NB4 (cell line): ENCODE data around the gene PRRC2C.

Source experiments
- CTCF ChIP-seq: IDR thresholded peaks from one replicate; pipeline ENCODE4 v1.5.1; 2012; ENCODE audit warnings: low read depth, low read length
- MAX ChIP-seq: IDR thresholded peaks from 2 replicates; pipeline ENCODE4 v1.6.1; 2011; ENCODE audit warnings: low read depth, low read length
- POLR2A ChIP-seq: IDR thresholded peaks from 2 replicates; pipeline ENCODE4 v1.6.1; 2011; ENCODE audit warnings: mild to moderate bottlenecking; ENCODE audit not compliant: insufficient read length; ENCODE audit errors: extremely low read depth

- no peak for TF ChIP-seq CTCF
- no peak for TF ChIP-seq POLR2A
- no peak for TF ChIP-seq MAX
Observed at GRCh38 chr1:171585715-171586114, 100.4 kb downstream of the PRRC2C start.
